H1 (cell line): ENCODE measurements around the gene NTN1. TPM values are rescaled to one million over a fixed set of nuclear protein-coding genes. Genes with fewer than 3 reads are reported as not detected.

ENCODE experiments used
- CTCF ChIA-PET: fragments of 300-600 bp; sonication (Branson Sonifier 250); formaldehyde crosslinking; loops from one replicate; lab custom pipeline; 2021; ENCODE audit not compliant: partially characterized antibody; lab: Charles Lee
- POLR2A ChIA-PET: fragments of 300-600 bp; sonication (Branson Sonifier 250); formaldehyde crosslinking; loops from one replicate; lab custom pipeline; 2021; ENCODE audit warnings: inconsistent platforms; ENCODE audit not compliant: partially characterized antibody; lab: Charles Lee
- DNase-seq, 2 experiments: peaks; one replicate each; pipeline versions ENCODE4 v3.0.0 to v3.0.0-alpha.2; 2010 to 2022; ENCODE audit warnings: low spot score in 2 of 2, low read depth in 1 of 2, mixed read lengths in 1 of 2
- FAIRE-seq: peaks from 2 replicates; lab custom pipeline; 2011; peaks lifted over from hg19 to GRCh38; lab: Jason Lieb, UNC
- H2AFZ ChIP-seq: 2 replicates; pipeline ENCODE4 v1.8.1; 2012; ENCODE audit warnings: low read length, inconsistent platforms
- H2AK5ac ChIP-seq: 2 replicates; pipeline ENCODE4 v1.6.1; 2013; ENCODE audit warnings: low read depth, low read length
- H2BK120ac ChIP-seq: replicated peaks from 2 replicates; pipeline ENCODE3; 2013; ENCODE audit warnings: low read depth, low read length, inconsistent platforms
- H2BK12ac ChIP-seq: 2 replicates; pipeline ENCODE4 v1.6.1; 2013; ENCODE audit warnings: low read depth, low read length
- H2BK15ac ChIP-seq: 2 replicates; pipeline ENCODE4 v1.6.1; 2013; ENCODE audit warnings: low read length
- H2BK20ac ChIP-seq: 2 replicates; pipeline ENCODE4 v1.6.1; 2013; ENCODE audit warnings: low read length
- H2BK5ac ChIP-seq: 2 replicates; pipeline ENCODE4 v1.6.1; 2013; ENCODE audit warnings: low read depth, low read length
- H3K14ac ChIP-seq: 2 replicates; pipeline ENCODE4 v1.6.1; 2013; ENCODE audit warnings: inconsistent platforms; ENCODE audit not compliant: insufficient read length
- H3K18ac ChIP-seq: 2 replicates; pipeline ENCODE4 v1.6.1; 2013; ENCODE audit warnings: low read length; ENCODE audit errors: extremely low read depth
- H3K23ac ChIP-seq: 2 replicates; pipeline ENCODE4 v1.6.1; 2013; ENCODE audit warnings: inconsistent platforms; ENCODE audit not compliant: insufficient read length
- H3K23me2 ChIP-seq: 2 replicates; pipeline ENCODE4 v1.6.1; 2013; ENCODE audit warnings: low read depth, low read length
- H3K27ac ChIP-seq: 2 replicates; pipeline ENCODE4 v1.6.1; 2011; ENCODE audit warnings: low read depth, low read length, inconsistent platforms
- H3K27me3 ChIP-seq, 4 experiments: replicated peaks in 1 of 4; 1 replicate in 1 of 4; 2 replicates in 3 of 4; pipeline versions ENCODE4 v1.6.1 to v1.8.1; 2011 to 2013; ENCODE audit warnings: low read length in 3 of 4, mild to moderate bottlenecking in 3 of 4, inconsistent platforms in 2 of 4, mixed read lengths in 2 of 4, moderate library complexity in 1 of 4; ENCODE audit not compliant: control insufficient read depth in 3 of 4, insufficient read depth in 3 of 4; ENCODE audit errors: extremely low read depth in 1 of 4
- H3K36me3 ChIP-seq, 4 experiments: 2 replicates each; pipeline versions ENCODE4 v1.6.1 to v1.8.1; 2011 to 2013; ENCODE audit warnings: mild to moderate bottlenecking in 4 of 4, low read length in 3 of 4, moderate library complexity in 2 of 4, control low read depth in 1 of 4, inconsistent platforms in 1 of 4; ENCODE audit not compliant: insufficient read depth in 4 of 4, control insufficient read depth in 2 of 4
- H3K4ac ChIP-seq: replicated peaks from 2 replicates; pipeline ENCODE3; 2013; ENCODE audit warnings: low read length, low read depth, mixed read lengths, inconsistent platforms; ENCODE audit not compliant: insufficient read length
- H3K4me1 ChIP-seq, 4 experiments: replicated peaks in 1 of 4; 1 replicate in 1 of 4; 2 replicates in 3 of 4; pipeline versions ENCODE4 v1.6.1 to v1.8.1; 2011 to 2013; ENCODE audit warnings: low read length in 3 of 4, inconsistent platforms in 2 of 4, mixed read lengths in 1 of 4; ENCODE audit not compliant: insufficient read depth in 4 of 4, control insufficient read depth in 3 of 4
- H3K4me2 ChIP-seq, 2 experiments: 2 replicates each; pipeline versions ENCODE4 v1.6.1 to v1.8.1; 2011 to 2013; ENCODE audit warnings: low read depth in 2 of 2, low read length in 2 of 2, control low read depth in 1 of 2, inconsistent platforms in 1 of 2, mild to moderate bottlenecking in 1 of 2; ENCODE audit not compliant: insufficient read depth in 1 of 2
- H3K4me3 ChIP-seq, 4 experiments: fragments of 200-600, 300-600 bp in 1 of 4; sonication (generic), shearing (Covaris generic), sonication (Bioruptor Twin) in 1 of 4; 2 replicates each; pipeline versions ENCODE4 v1.5.1 to v1.8.1; 2011 to 2016; ENCODE audit warnings: low read length in 4 of 4, low read depth in 3 of 4, control low read depth in 2 of 4, inconsistent platforms in 2 of 4, mild to moderate bottlenecking in 2 of 4, mixed read lengths in 1 of 4, moderate library complexity in 1 of 4; ENCODE audit not compliant: insufficient read depth in 2 of 4; ENCODE audit errors: extremely low read depth in 1 of 4
- H3K56ac ChIP-seq: replicated peaks from 2 replicates; pipeline ENCODE3; 2013; ENCODE audit warnings: low read depth, mild to moderate bottlenecking, mixed read lengths, low read length, inconsistent platforms; ENCODE audit not compliant: insufficient read length
- H3K79me1 ChIP-seq: 2 replicates; pipeline ENCODE4 v1.6.1; 2013; ENCODE audit warnings: low read depth, low read length, control low read depth
- H3K79me2 ChIP-seq, 2 experiments: 2 replicates each; pipeline versions ENCODE4 v1.6.1 to v1.8.1; 2012 to 2013; ENCODE audit warnings: low read length in 2 of 2, mild to moderate bottlenecking in 2 of 2, inconsistent platforms in 1 of 2; ENCODE audit not compliant: insufficient read depth in 2 of 2, control insufficient read depth in 1 of 2
- H3K9ac ChIP-seq, 4 experiments: replicated peaks in 1 of 4; 1 replicate in 1 of 4; 2 replicates in 3 of 4; pipeline versions ENCODE4 v1.6.1 to v1.8.1; 2011 to 2013; ENCODE audit warnings: low read depth in 3 of 4, low read length in 3 of 4, control low read depth in 2 of 4, mild to moderate bottlenecking in 2 of 4, moderate library complexity in 2 of 4, inconsistent platforms in 1 of 4; ENCODE audit errors: extremely low read depth in 1 of 4
- H3K9me3 ChIP-seq, 2 experiments: 2 replicates each; pipeline versions ENCODE4 v1.6.1 to v1.8.1; 2012 to 2013; ENCODE audit warnings: mild to moderate bottlenecking in 2 of 2, moderate library complexity in 2 of 2, control low read depth in 1 of 2, inconsistent platforms in 1 of 2, low read depth in 1 of 2, low read length in 1 of 2, mixed read lengths in 1 of 2; ENCODE audit not compliant: insufficient read depth in 2 of 2
- H4K20me1 ChIP-seq, 2 experiments: replicated peaks in 1 of 2; 2 replicates each; pipeline versions ENCODE3 to v1.8.1; 2011 to 2013; ENCODE audit warnings: inconsistent platforms in 2 of 2, low read length in 2 of 2, mild to moderate bottlenecking in 1 of 2; ENCODE audit not compliant: insufficient read depth in 2 of 2, control insufficient read depth in 1 of 2
- H4K5ac ChIP-seq: 2 replicates; pipeline ENCODE4 v1.6.1; 2013; ENCODE audit warnings: low read length, low read depth, mixed read lengths, inconsistent platforms; ENCODE audit not compliant: insufficient read length
- H4K8ac ChIP-seq: 2 replicates; pipeline ENCODE4 v1.8.0; 2013; ENCODE audit warnings: mild to moderate bottlenecking, moderate library complexity, low read length, inconsistent platforms; ENCODE audit not compliant: insufficient read depth; ENCODE audit errors: extremely low read depth
- H4K91ac ChIP-seq: replicated peaks from 2 replicates; pipeline ENCODE3; 2013; ENCODE audit warnings: low read length, mixed read lengths, inconsistent platforms; ENCODE audit not compliant: insufficient read length
- BCL11A ChIP-seq, 2 experiments: IDR thresholded peaks; one replicate each; pipeline ENCODE4 v1.6.1; 2011; ENCODE audit warnings: low read depth in 2 of 2, low read length in 2 of 2, mild to moderate bottlenecking in 2 of 2
- CREB1 ChIP-seq: IDR thresholded peaks from 2 replicates; pipeline ENCODE4 v1.6.1; 2012; ENCODE audit warnings: inconsistent platforms
- RBBP5 ChIP-seq: IDR thresholded peaks from 2 replicates; pipeline ENCODE4 v1.7.1; 2012; ENCODE audit warnings: low read depth, mild to moderate bottlenecking, inconsistent platforms, low read length, moderate library complexity, borderline replicate concordance
- WGBS, 2 experiments: shearing (Covaris generic) in 1 of 2; methylation state at CpG; one replicate each; pipeline versions ENCODE4 v1.1.6 to v1.1.7; 2013 to 2015; ENCODE audit warnings: low lambda C conversion rate in 2 of 2, mixed read lengths in 2 of 2, inconsistent platforms in 1 of 2, low coverage in 1 of 2, missing lambda C conversion rate in 1 of 2; ENCODE audit not compliant: insufficient replicate concordance in 2 of 2, insufficient coverage in 1 of 2, insufficient read length in 1 of 2; ENCODE audit errors: extremely low coverage in 1 of 2, missing lambda C conversion rate in 1 of 2; 5-methylcytosine and 5-hydroxymethylcytosine counted together
- polyA plus RNA-seq, 7 experiments: library from polyadenylated mRNA; depleted of rRNA in 3 of 7; stranded (reverse) in 5 of 7; unstranded in 2 of 7; fragments of >200 nt in 5 of 7; fragments of 200-250 nt in 2 of 7; gene quantifications; 1 replicate in 5 of 7; 2 replicates in 1 of 7; 4 replicates in 1 of 7; pipeline versions ENCODE4 v1.2.1 to v1.2.3, GENCODE V29; 2011 to 2013; ENCODE audit warnings: missing spikeins in 2 of 7, mixed read lengths in 2 of 7
- total RNA-seq: library from RNA; stranded (reverse); fragmentation: NEBNext Ultra II Directional; extraction: Animal tissue kit (Norgen Biotek cat#: 25700); gene quantifications from 2 replicates; pipeline ENCODE4 v1.2.1, GENCODE V29; 2021
- TF ChIP-seq, protein P1 (sequence below), 3 experiments: IDR thresholded peaks; 1 replicate in 2 of 3; 2 replicates in 1 of 3; pipeline versions ENCODE4 v1.5.1 to v1.6.1; 2011; ENCODE audit warnings: low read length in 3 of 3, mild to moderate bottlenecking in 3 of 3, inconsistent platforms in 2 of 3, low read depth in 1 of 3, moderate library complexity in 1 of 3; ENCODE audit not compliant: insufficient read depth in 1 of 3; ENCODE audit errors: control extremely low read depth in 1 of 3

NTN1 gene
- total and polyA plus RNA-seq, 2 of the 8 experiments (the other 6 are each of a cell fraction or from before 2014, with no cell fraction given) = 2.0 to 2.3 TPM

DNA sequence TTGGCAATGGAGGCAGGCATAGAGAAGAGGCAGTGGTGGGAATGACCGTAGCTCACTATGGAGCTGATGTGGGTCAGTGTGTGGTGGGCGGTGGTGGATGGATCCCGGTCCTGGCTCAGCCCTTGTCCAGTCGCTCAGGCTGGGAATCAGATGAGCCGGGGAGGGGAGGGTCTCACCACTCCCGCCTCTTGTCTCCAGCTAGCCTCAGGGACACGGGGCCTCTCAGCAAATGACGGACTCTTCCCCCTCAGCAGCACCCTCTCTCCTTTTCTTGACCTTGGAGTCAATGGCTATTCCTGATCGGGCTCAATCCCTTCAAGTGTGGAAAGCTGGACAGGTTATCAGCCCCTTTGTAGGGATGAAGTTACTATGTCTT is 208.5 kb downstream of the NTN1 start:
- no peak overlapping the region for H2BK20ac ChIP-seq
- H2BK12ac ChIP-seq = no peak overlapping the region; the same call in 1 of the 2 replicates
- peaks cover 0 to 2% (median 0%) of the 10 kb centered on the region in 4 experiments; a peak in 2 of 7 replicates for H3K27me3 ChIP-seq
- H3K9ac ChIP-seq = no peak overlapping the region
- ChIA-PET POLR2A (no interaction called here), CTCF (interaction anchor here (0.7 to 1.5 kb wide), 4 partner anchors 11 to 336 kb away, joined by 3 to 4 read pairs (median 3); no protein-coding TSS in a partner anchor)
- H3K9me3 ChIP-seq = no peaks in the 10 kb centered on the region
- DNase-seq = no peak
- peaks cover 0 to 17% of the 10 kb centered on the region in 2 experiments for H4K20me1 ChIP-seq
- H4K8ac ChIP-seq = no peak overlapping the region
- no peak overlapping the region for H2AK5ac ChIP-seq
- no peak overlapping the region for H3K4me2 ChIP-seq
- no peak overlapping the region for H3K56ac ChIP-seq
- H3K4me3 ChIP-seq = no peak overlapping the region
- H3K4ac ChIP-seq = no peak overlapping the region
- peaks cover 0 to 15% (median 7%) of the 10 kb centered on the region in 4 experiments; a peak in 6 of 7 replicates for H3K4me1 ChIP-seq
- no peaks in the 10 kb centered on the region for H3K79me2 ChIP-seq
- H2AFZ ChIP-seq = no peak overlapping the region
- no peak overlapping the region for H2BK120ac ChIP-seq
- peaks cover 12% of the 10 kb centered on the region for H3K23me2 ChIP-seq
- H2BK5ac ChIP-seq = no peak overlapping the region
- WGBS, 2 experiments = 82% methylated on average over 9 of the region's 9 CpGs; no CpG with 5 or more reads in 1 of the 2 experiments
- no peaks in the 10 kb centered on the region for H3K79me1 ChIP-seq
- no peak overlapping the region for H3K14ac ChIP-seq
- H3K18ac ChIP-seq = no peak overlapping the region
- H3K36me3 ChIP-seq = peaks cover 0 to 6% (median 0%) of the 10 kb centered on the region in 4 experiments; a peak in 1 of 8 replicates
- no peak overlapping the region for H2BK15ac ChIP-seq
- H4K91ac ChIP-seq = no peak overlapping the region
- no peak overlapping the region for H3K23ac ChIP-seq
- no peak for TF ChIP-seq RBBP5
- no peak for TF ChIP-seq CREB1
- TF ChIP-seq, protein P1, sequence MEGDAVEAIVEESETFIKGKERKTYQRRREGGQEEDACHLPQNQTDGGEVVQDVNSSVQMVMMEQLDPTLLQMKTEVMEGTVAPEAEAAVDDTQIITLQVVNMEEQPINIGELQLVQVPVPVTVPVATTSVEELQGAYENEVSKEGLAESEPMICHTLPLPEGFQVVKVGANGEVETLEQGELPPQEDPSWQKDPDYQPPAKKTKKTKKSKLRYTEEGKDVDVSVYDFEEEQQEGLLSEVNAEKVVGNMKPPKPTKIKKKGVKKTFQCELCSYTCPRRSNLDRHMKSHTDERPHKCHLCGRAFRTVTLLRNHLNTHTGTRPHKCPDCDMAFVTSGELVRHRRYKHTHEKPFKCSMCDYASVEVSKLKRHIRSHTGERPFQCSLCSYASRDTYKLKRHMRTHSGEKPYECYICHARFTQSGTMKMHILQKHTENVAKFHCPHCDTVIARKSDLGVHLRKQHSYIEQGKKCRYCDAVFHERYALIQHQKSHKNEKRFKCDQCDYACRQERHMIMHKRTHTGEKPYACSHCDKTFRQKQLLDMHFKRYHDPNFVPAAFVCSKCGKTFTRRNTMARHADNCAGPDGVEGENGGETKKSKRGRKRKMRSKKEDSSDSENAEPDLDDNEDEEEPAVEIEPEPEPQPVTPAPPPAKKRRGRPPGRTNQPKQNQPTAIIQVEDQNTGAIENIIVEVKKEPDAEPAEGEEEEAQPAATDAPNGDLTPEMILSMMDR (IDR thresholded peaks at IDR 0.05; ENCODE audit: control extremely low read depth in 1 of 3, insufficient read depth in 1 of 3, low read depth in 1 of 3, low read length in 3 of 3) = no peak
- no peak for TF ChIP-seq BCL11A (IDR thresholded peaks at IDR 0.05; ENCODE audit: low read depth in 2 of 2, low read length in 2 of 2)
- no peak overlapping the region for H3K27ac ChIP-seq
- FAIRE-seq = no peak
- no peak overlapping the region for H4K5ac ChIP-seq
